Colonic mucosa (tissue), 4 donors: ENCODE results near the gene SYNPR. TPM values are rescaled to one million over a fixed set of nuclear protein-coding genes. Genes with fewer than 3 reads are reported as not detected.
A peak's percentile ranks its signal among the peaks of the same experiment; 100 is the strongest.

ENCODE experiments used
- DNase-seq: peaks from one replicate; pipeline ENCODE4 v3.0.0-alpha.2; 2020
- H3K27ac ChIP-seq: fragments of 200-600 bp; one replicate; pipeline ENCODE4 v1.8.0; 2021
- H3K27me3 ChIP-seq: fragments of 200-600 bp; one replicate; pipeline ENCODE4 v1.8.0; 2021
- H3K36me3 ChIP-seq: fragments of 200-600 bp; one replicate; pipeline ENCODE4 v1.8.0; 2021
- H3K4me1 ChIP-seq: fragments of 200-600 bp; one replicate; pipeline ENCODE4 v1.8.0; 2021; ENCODE audit warnings: mild to moderate bottlenecking
- H3K4me3 ChIP-seq: fragments of 200-600 bp; one replicate; pipeline ENCODE4 v1.8.0; 2021
- H3K9ac ChIP-seq, 2 donors: one replicate each; pipeline ENCODE4 v1.7.0; 2013; ENCODE audit warnings: control low read depth in 2 of 2, low read depth in 2 of 2, low read length in 2 of 2
- H3K9me3 ChIP-seq: fragments of 200-600 bp; one replicate; pipeline ENCODE4 v1.8.0; 2021
- intact Hi-C: fragments of 100-400 bp; cut with DNase I; formaldehyde crosslinking; loops from one replicate; pipeline ENCODE4 v1.14.1; 2022
- total RNA-seq, 2 donors: library from RNA; stranded (reverse); fragmentation: NEBNext Ultra II Directional in 1 of 2; extraction: Animal tissue kit (Norgen Biotek cat#: 25700) in 1 of 2; gene quantifications; one replicate each; pipeline ENCODE4 v1.2.1, GENCODE V29; 2021
- TF ChIP-seq, protein P1 (sequence below): fragments of 200-600 bp; IDR thresholded peaks from one replicate; pipeline ENCODE4 v1.8.0; 2022; ENCODE audit warnings: antibody characterized with exemption, mild to moderate bottlenecking
- donor health status: healthy.
- donor health status: DM: no; HTN: no; CAD: no.
- donor health status: DM: no; HTN: no; CAD: no.

SYNPR gene
- total RNA-seq, 2 donors from 2014 or later, result 0.17 TPM; not detected in 1

DNA sequence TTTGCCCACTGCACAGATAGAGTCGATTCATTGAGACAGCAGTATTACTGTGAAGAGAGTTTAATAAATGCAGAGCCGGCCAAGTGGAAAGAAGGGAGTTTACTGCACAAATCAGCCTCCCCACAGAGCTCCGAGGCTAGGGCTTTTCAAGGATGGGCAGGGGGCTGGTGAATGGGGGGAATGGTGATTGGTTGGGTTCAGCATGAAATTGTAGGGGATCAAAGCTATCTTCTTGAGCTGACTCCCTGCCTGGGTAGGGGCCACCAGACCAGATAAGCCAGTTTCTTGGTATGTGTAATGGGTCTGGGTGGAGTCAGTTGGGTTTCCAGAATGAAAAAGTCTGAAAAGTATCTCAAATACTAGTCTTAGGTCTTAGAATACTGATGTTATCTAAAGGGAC is 66.6 kb downstream of the SYNPR start:
- Histone ChIP-seq H3K9me3 (no peaks in the 10 kb centered on the region), H3K4me1 (peaks cover 4% of the 10 kb centered on the region), H3K36me3 (no peaks in the 10 kb centered on the region), H3K4me3 (no peak overlapping the region), H3K27me3 (no peaks in the 10 kb centered on the region), H3K27ac (no peak overlapping the region), H3K9ac (no peak overlapping the region)
- intact Hi-C loops, result loop anchor here (10.0 kb wide), 1 partner anchor 660 kb away; no protein-coding TSS in a partner anchor
- TF ChIP-seq, protein P1, sequence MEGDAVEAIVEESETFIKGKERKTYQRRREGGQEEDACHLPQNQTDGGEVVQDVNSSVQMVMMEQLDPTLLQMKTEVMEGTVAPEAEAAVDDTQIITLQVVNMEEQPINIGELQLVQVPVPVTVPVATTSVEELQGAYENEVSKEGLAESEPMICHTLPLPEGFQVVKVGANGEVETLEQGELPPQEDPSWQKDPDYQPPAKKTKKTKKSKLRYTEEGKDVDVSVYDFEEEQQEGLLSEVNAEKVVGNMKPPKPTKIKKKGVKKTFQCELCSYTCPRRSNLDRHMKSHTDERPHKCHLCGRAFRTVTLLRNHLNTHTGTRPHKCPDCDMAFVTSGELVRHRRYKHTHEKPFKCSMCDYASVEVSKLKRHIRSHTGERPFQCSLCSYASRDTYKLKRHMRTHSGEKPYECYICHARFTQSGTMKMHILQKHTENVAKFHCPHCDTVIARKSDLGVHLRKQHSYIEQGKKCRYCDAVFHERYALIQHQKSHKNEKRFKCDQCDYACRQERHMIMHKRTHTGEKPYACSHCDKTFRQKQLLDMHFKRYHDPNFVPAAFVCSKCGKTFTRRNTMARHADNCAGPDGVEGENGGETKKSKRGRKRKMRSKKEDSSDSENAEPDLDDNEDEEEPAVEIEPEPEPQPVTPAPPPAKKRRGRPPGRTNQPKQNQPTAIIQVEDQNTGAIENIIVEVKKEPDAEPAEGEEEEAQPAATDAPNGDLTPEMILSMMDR, result no peak
- DNase-seq, result no peak

DNA sequence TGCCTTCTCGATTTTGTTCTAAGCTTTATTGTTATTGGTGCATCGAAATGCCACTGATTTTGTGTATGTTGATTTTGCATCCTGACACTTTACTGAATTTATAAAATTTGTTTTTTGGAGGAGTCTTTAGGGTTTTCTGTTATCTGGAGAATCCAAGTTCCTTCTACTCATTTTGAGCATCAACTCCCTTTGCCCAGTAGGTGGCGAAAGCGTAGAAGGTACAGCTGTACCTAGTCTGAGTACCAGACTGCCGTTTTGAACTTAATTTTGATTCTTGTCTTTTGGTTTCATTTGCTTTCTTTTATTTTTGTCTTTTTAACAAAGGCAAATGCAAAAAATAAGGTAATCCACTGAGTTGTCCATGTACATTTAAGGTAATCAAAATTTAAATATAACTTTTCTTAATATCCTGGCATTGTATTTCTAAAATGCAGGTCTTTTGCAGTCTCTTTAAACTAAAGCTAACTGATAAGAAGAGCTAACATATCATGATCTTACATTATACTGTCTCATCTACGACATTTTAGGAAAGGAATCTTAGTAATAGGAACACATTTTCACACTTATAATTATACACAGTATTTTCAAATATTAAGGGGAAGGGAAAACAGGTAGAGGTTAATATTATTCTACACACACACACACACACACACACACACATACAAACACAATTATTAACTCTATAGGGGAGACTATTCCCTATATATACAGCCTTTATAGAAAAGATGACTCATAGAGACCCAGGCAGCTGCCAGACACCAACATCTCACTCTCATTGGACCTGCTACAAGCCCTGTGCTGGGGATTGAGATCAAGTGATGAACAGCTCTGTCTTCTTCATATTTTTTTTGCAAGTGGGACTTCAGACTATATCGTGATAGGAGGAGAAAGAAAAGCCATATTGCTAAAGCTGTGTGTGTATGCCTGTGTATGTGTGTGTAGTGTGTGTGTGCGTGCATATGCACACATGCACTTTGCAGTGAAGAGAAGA is 71.8 kb downstream of the SYNPR start:
- Histone ChIP-seq H3K9ac (no peak overlapping the region), H3K4me1 (no peaks in the 10 kb centered on the region), H3K36me3 (no peaks in the 10 kb centered on the region), H3K27ac (no peak overlapping the region), H3K4me3 (no peak overlapping the region), H3K27me3 (no peaks in the 10 kb centered on the region), H3K9me3 (no peaks in the 10 kb centered on the region)
- DNase-seq, result peak; percentile 71
- intact Hi-C loops, result loop anchor here (2.0 to 10.0 kb wide), 3 partner anchors 312 to 655 kb away; partner anchors contain the start of gene C3orf49
- TF ChIP-seq, protein P1, result peak; percentile 69

DNA sequence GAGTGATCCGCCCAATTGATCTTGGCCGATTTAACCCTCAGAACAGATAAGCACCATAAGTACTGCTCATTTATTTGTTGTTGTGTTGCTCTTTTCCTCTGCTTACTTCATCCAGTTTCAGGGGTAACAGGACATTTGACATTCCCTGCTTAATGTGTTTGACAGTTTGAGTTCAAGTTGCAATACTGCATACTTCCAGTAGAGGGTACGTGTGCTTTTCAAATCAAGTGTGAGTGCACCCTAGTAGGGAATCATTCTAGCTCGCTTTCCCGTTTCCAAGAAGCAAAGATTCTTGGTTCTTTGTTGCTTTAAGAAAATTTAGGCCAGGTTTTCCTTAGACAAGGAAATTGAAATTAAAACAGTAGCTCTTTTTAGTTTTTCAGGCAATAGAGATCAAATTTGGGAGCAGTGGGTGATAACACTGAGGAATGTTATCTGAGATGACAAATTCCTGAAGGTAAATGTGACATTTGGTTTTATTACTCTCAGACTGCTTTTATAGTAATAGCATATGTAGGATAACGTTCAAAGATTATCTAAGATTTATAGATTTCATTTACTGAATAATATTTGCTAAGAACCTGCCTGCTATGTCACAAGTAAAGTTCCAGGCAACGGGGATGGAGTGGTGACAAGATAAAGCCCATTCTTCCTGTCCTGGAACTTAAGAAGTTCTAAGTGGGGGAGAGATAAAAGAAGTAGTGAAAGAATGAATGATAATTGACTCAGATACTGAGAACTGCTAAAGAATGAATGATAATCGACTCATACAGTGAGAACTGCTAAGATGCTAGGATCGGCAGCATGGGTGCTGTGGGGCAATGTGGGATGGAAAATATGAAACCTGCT is 73.3 kb downstream of the SYNPR start:
- intact Hi-C loops, result loop anchor here (2.0 to 5.0 kb wide), 2 partner anchors 311 to 467 kb away; partner anchors contain the start of gene C3orf49
- peak; percentile 35 for DNase-seq
- TF ChIP-seq, protein P1, result peak; percentile 79

DNA sequence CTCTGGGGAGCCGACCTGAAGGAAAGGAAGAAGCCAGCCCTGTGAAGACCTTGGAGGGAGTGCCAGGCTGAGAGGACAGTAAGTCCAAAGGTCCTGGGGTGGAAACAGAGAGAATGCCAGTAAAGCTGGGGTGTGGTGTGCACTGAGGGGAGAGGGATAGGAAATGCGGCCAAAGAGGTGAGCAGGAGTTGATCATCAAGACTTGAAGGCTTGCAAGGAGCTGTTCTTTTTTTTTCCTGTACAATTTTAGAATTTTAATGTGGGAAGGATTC is 73.8 kb downstream of the SYNPR start:
- intact Hi-C loops, result loop anchor here (5.0 kb wide), 1 partner anchor 310 kb away; no protein-coding TSS in a partner anchor

More for the DNA sequence above, 73.3 kb downstream of the SYNPR start:
- Histone ChIP-seq H3K9me3 (no peaks in the 10 kb centered on the region), H3K27ac (peak overlapping the region; percentile 49), H3K4me3 (no peak overlapping the region), H3K27me3 (no peaks in the 10 kb centered on the region), H3K9ac (no peak overlapping the region), H3K36me3 (no peaks in the 10 kb centered on the region), H3K4me1 (no peaks in the 10 kb centered on the region)

More for the DNA sequence above, 73.8 kb downstream of the SYNPR start:
- DNase-seq, result peak; percentile 80
- Histone ChIP-seq H3K4me3 (no peak overlapping the region), H3K27me3 (no peaks in the 10 kb centered on the region), H3K4me1 (no peaks in the 10 kb centered on the region), H3K27ac (peak overlapping the region; percentile 49), H3K9ac (no peak overlapping the region), H3K9me3 (no peaks in the 10 kb centered on the region), H3K36me3 (no peaks in the 10 kb centered on the region)
- TF ChIP-seq, protein P1, result no peak
